Chondrocyte (in vitro differentiated cells): ENCODE data around the gene RBM19. TPM values are rescaled to one million over a fixed set of nuclear protein-coding genes. Genes with fewer than 3 reads are reported as not detected.

Experiments used
- DNase-seq: peaks from one replicate; pipeline ENCODE4 v3.0.0; 2021; ENCODE audit warnings: mixed read lengths, low spot score
- H3K27ac Mint-ChIP-seq: one replicate; pipeline ENCODE4 v1.8.0; 2021; ENCODE audit warnings: mild to moderate bottlenecking, moderate library complexity, mixed read lengths; ENCODE audit not compliant: unreplicated experiment
- H3K27me3 Mint-ChIP-seq: 2 replicates; pipeline ENCODE4 v1.8.0; 2021; ENCODE audit warnings: low read depth, mixed read lengths
- H3K36me3 Mint-ChIP-seq: 2 replicates; pipeline ENCODE4 v1.8.0; 2021; ENCODE audit warnings: low read depth, mixed read lengths
- H3K4me1 Mint-ChIP-seq: 2 replicates; pipeline ENCODE4 v1.8.0; 2021; ENCODE audit warnings: low read depth, mild to moderate bottlenecking, mixed read lengths
- H3K4me3 Mint-ChIP-seq: one replicate; pipeline ENCODE4 v1.8.0; 2021; ENCODE audit warnings: mild to moderate bottlenecking, moderate library complexity, mixed read lengths; ENCODE audit not compliant: unreplicated experiment
- H3K9me3 Mint-ChIP-seq: 2 replicates; pipeline ENCODE4 v1.8.0; 2021; ENCODE audit warnings: low read depth, mixed read lengths
- CTCF ChIP-seq: fragments of 200-600 bp; sonication (generic); IDR thresholded peaks from 2 replicates; pipeline ENCODE4 v1.5.0; 2021; ENCODE audit warnings: antibody characterized with exemption, mild to moderate bottlenecking, moderate library complexity
- total RNA-seq: library from RNA; stranded (reverse); gene quantifications from 3 replicates; pipeline ENCODE4 v1.2.1, GENCODE V29; 2021

Gene RBM19
- total RNA-seq, 1 donor from 2014 or later: 16.2 TPM

GRCh38 chr12:113769305-113769704 lies 196.8 kb downstream of the RBM19 start:
- no peak for DNase-seq
- no peak for TF ChIP-seq CTCF
- no peak overlapping the region for H3K27ac Mint-ChIP-seq
- H3K9me3 Mint-ChIP-seq: no peaks in the 10 kb centered on the region
- no peaks in the 10 kb centered on the region for H3K36me3 Mint-ChIP-seq
- no peak overlapping the region for H3K4me3 Mint-ChIP-seq
- H3K4me1 Mint-ChIP-seq: peaks cover 8% of the 10 kb centered on the region
- H3K27me3 Mint-ChIP-seq: peaks cover 8% of the 10 kb centered on the region

GRCh38 chr12:113768850-113769249 lies 197.3 kb downstream of the RBM19 start:
- TF ChIP-seq CTCF: no peak
- H3K27me3 Mint-ChIP-seq: peaks cover 8% of the 10 kb centered on the region
- H3K4me1 Mint-ChIP-seq: peaks cover 8% of the 10 kb centered on the region

GRCh38 chr12:113766879-113767878 lies 198.9 kb downstream of the RBM19 start:
- Mint-ChIP-seq H3K9me3 (no peaks in the 10 kb centered on the region), H3K4me3 (no peak overlapping the region), H3K4me1 (peaks cover 8% of the 10 kb centered on the region), H3K27me3 (peaks cover 19% of the 10 kb centered on the region), H3K36me3 (no peaks in the 10 kb centered on the region), H3K27ac (no peak overlapping the region)
- no peak for DNase-seq
- TF ChIP-seq CTCF: no peak

More at GRCh38 chr12:113768850-113769249, 197.3 kb downstream of the RBM19 start:
- Mint-ChIP-seq H3K27ac (no peak overlapping the region), H3K9me3 (no peaks in the 10 kb centered on the region), H3K4me3 (no peak overlapping the region), H3K36me3 (no peaks in the 10 kb centered on the region)
- DNase-seq: no peak
